HG03575 (cell line): Measurements from ENCODE around the gene ARHGEF4.

Experiments used
- ATAC-seq: cut with Tn5 transposase; IDR thresholded peaks from one replicate; pipeline ENCODE4 v1.9.1; 2021; ENCODE audit not compliant: unreplicated experiment, insufficient number of reproducible peaks, low FRiP score; ENCODE audit errors: extremely low read depth

ARHGEF4 gene

DNA sequence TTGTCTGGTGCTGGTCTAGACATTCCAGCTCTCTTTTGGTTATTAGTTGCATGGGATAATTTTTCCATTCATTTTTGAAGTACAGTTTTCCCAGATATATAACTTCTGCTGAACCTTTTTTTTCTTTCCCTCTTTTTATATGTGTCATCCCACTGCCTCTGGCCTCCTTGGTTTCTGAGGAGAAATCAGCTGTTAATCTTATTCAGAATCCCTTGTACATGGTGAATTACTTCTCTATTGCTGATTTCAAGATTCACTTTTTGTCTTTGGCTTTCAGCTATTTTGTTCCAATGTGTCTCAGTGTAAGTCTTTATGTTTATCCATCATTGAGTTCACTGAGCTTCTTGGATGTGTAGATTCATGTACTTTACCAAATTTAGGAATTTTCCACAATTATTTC, 99.7 kb downstream of the ARHGEF4 start:
- ATAC-seq: no peak

DNA sequence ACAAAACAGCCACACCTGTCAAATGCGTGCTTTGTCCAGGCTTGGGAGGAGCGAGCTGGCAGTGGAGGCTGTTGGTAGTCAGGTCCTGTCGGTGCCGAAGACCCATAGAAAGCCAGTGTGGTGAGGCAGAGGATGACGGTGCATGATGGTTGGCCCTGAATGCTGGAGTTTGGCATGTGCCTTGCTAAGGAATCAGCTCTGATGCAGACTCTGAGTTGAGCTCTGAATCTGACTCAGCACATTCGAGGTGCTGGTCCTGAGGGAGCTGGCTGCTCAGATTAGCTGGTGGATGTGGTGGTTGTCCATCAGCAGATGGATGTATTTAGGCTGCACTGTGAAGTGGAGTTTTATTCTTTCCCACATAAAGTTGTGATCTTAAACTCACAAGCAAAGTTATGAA, 111.3 kb downstream of the ARHGEF4 start:
- ATAC-seq: no peak

DNA sequence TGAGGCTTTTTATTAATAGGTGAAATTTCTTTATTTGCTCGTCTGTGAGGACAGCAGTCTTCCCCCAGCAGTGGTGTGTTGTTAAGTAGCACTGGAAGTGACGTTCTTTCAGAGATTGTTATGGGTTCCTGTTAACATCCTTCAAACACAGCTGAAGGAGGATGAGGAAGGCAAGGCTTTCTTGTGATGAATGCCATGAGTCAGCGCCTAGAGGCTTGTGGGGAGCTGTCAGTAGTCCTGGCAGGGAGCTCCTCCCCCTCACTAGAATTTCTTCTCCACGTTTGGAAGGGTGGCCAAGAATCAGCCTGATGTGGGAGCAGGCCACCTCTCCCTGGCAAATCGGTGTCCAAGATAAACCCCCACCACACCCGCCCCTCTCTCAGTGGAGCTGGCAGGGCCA, 113.2 kb downstream of the ARHGEF4 start:
- no peak for ATAC-seq

DNA sequence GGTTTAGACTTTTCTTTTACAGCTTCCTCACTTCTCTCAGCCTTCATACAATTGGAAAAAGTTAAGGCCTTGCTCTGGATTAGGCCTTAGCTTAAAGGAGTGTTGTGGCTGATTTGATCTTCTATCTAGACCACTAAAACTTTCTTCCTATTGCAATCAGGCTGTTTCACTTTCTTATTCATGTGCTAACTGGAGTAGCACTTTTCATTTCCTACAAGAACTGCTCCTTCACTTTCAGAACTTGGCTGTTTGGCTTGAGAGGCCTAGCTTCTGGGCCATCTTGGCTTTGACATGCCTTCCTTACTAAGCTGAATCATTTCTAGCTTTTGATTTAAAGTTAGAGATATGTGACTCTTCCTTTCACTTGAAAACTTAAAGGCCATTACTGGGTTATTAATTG, 114.3 kb downstream of the ARHGEF4 start:
- no peak for ATAC-seq

DNA sequence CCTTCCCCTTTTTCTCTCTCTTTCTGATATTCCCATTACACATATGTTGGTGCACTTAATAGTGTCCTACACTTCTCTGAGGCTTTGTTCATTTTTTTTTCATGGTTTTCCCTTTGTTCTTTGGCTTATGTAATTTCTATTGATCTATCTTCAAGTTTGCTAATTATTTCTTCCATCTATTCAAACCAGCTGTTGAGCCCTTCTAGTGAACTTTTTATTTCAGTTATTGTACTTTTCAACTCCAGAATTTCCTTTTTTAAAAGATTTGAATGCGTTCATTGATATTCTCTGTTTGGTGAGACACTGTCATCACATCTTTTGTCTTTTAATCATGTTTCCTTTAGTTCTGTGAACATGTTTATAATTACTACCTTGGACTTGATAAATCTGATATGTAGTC, 118.2 kb downstream of the ARHGEF4 start:
- no peak for ATAC-seq

DNA sequence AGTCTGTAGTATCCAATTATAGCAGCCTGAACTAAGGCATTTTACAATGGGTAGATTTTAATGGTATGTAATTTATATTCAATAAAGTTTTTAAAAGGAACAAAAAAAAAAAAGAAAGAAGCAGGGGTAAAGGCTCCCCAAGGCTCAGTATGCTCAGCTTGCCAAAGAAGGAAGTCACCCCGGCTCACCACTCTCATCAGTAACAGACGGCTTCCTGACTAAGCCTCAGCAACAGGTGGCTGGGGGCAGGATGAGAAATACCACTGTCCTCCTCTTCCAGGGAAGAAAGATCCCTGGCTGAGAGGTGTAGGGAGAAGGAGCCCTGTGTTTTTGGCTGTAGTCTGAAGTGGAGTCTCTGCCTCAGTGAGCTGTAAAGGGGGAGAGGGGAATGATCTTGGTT, 121.2 kb downstream of the ARHGEF4 start:
- ATAC-seq: no peak

DNA sequence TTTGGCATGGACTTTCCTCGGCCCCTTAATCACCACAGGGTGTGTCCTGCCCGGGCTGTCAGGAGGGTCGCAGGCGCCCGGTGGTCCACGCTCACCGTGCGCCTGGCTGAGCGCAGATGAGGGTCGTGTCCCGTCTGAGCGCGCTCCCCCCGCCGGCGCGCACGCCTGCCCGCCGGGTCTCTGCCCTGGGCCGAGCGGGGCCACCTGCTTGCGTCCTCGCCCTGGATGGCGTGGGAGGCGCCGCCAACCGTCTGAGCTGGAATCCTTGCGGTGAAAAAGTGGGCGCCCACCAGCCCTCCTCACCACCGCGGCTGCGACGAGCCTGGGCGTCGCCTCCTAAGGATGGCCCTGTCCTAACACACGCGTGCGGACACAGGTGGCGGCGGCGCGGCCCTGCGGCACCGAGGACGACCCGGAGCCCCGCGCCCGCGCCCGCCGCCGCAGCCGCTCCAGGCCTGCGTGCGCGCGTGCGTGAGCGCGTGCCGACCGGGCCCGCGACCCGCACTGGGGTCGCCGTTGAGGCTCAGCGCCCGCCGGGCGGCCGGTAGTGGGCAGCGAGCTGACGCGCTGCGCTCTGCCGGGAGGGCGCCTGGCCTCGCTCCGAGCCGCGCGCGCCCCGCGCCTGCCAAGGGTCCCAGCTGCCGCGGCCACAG, 126.6 kb downstream of the ARHGEF4 start:
- no peak for ATAC-seq

DNA sequence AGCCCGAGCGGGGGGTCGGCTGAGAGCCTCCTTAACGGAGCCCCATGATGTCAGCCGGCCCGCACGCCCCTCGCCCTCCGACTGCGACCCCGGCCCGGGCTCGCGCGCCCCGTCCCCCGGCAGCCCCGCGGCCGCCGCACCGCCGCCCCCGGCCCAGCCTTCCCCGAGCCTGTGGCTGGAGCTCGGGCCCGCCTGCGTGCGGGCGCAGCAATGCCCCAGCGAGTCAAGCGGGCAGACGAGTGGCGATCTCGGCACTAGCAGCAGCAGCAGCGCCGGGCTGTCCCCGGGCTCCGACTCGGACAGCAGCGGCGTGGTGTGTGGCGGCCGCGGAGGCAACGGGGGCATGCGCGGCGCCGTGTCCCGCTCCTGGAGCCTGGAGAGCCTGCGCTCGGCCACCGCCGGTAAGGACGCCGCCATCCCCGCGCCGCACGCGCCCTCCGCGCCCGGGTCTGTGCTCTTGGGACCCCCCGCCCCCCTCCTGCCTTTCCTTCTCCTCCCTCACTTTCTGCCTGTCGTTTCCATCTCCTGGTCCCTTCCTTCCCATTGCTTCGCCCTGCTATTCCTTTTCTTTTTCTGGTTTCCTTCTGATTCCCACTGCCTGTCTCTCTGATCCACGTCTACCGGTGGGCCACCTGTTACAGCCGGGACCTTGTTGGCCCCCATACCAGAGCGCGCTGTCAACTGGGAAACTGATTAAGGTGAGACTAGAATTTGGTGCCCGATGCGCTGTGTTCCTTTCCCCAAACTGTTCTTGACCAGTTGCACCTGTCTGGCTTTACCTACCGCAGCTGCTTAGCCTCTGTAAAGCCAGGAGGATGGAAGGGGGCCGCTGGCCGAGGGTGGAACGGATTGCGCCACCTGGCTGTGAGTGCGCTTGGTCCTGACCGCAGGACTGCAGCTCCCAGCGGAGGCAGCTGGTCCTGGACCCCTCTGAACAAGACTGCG, 127.4 kb downstream of the ARHGEF4 start:
- ATAC-seq: no peak

DNA sequence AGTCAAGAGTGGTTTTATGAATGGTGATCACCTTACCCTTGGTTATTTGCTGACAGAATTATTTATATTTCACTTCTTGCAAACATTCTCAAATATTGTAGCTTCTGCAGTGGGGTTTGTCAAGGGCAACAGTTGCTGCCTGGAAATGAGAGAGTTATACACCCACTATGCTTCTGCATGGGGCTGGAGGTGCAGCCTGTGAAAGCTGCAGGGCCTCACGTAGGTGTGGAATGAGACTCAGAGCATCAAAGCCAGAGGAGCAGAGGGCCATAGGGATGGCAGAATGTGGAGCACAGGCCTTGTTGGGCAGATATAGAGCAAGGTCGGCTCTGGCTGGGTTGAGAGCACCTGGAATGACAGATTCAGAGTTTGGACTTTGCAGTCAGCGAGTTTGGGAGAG, 128.2 kb downstream of the ARHGEF4 start:
- no peak for ATAC-seq

DNA sequence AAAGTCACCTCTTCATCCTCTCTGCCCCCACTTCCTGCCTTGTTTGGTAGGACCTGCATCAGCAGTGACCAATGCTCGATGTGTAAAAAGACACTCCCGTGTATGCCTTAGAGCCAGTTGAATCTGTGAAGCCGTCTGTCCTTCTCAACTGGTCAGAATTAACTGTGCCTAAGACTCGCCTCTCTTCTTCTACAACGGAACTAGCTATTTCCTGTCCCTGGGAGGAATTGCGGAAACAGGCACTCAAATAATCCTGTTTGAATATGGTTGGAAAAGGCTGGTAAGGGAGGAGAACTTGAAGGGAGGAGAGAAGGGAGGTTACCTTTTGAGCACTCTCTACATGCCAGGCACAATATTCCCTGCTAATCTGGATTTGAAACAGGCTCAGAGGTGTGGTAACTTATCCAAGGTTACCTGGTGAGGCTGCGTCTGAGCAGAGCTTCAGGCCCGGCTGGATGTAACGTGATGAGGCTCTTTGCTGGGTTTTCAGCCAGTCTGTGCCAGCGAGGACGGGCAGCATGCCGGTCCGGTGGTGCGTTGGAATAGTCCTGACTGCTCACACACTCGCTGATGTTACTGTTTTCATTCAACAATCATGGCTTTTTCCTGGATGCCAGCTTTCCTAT, 129.5 kb downstream of the ARHGEF4 start:
- ATAC-seq: no peak

DNA sequence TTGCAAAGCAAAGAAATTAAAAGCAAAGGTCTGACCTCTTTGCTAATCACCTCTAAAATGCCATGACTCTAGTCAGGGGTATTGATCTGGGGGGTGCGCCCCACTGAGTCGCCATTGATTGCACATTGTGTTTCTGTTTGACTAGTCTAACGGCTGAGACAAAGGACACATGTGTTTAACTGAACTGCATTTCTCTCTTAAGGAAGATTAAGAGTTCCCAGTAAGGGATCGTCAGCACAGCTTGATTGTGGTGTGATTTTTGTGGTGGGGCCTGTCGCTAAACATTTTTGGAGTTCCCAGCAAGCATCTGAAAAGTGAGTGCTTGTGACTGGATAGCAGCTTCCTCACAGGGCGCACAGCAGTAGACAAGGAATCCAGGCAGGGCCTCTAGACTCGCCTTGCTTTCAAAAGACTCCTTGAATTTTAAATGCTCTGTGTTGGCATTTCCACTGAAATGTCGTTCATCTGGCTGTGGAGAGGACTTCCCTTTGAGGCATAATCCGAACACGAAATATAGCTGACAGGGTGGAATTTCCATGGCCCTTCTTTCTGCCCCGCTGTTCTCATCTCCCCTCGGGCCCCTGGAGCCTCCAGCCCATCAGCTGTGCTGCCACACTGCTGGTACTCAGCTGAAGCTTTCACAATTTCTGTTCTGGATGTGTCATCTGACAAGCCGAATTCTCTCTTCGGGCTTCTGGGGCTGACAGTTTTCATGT, 130.2 kb downstream of the ARHGEF4 start:
- no peak for ATAC-seq

DNA sequence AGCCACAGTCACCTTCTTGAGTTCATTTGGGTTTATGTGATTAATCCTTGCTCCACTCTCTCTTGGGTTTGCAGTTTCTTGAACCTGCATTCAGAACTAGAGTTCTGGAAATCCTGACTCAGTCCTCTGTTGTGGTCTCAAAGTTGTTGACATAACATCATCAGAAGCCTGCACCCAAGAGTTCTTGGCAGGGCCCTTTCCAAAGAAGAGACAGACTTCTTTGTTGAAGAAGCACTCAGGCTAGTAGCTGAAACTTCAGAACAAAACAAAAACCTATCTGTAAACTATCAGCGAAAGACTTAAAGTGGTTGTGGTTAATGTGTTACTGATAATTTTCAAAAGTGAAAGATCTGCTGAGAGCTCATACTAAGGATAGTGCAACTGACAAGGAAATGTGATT, 135.7 kb downstream of the ARHGEF4 start:
- no peak for ATAC-seq

DNA sequence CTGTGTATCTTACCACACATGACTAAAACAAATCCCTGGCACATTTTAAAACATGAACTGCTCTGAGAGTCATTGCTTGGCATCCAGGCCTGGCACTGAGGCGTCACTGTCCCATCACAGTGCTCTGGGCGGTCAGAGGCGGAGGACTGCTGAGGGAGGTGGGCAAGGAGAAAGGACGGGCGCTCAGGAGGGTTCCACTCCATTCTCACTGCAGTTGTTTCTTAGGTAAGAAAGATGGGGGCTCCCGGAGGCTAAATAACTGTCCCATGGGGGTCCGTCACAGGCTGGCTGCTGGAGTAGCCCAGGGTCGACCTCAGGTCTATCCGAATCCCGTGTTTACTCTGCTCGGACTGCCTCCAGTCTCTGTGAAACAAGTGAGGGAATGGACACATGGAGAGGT, 139.0 kb downstream of the ARHGEF4 start:
- no peak for ATAC-seq

DNA sequence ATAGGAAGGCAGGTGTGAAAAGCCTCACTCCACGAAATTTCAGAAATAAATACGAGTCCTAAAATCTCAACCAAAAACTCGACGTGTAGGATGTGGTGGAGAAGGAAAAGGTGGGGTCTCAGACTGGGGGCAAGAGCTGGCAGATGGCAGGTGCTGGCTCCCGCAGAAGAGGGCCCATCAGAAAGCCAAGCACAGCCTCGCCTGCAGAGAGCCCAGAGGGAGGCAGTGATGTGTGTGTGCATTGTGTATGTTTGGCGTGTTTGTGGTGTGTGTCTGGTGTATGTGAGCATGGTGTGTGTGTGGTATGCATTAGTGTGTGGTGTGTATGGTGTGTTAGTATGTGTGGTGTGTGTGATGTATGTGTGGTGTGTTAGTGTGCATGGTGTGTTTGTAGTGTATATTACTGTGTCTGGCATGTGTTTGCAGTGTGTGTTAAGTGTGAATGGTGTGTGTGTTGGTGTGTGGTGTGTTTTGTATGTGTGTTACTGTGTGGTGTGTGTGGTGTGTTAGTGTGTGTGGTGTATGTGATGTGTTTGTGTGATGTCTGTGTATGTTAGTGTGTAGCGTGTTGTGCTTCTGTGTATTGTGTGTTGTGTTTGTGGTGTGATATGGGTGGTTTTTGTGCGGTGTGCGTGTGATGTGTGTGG, 140.0 kb downstream of the ARHGEF4 start:
- ATAC-seq: no peak

DNA sequence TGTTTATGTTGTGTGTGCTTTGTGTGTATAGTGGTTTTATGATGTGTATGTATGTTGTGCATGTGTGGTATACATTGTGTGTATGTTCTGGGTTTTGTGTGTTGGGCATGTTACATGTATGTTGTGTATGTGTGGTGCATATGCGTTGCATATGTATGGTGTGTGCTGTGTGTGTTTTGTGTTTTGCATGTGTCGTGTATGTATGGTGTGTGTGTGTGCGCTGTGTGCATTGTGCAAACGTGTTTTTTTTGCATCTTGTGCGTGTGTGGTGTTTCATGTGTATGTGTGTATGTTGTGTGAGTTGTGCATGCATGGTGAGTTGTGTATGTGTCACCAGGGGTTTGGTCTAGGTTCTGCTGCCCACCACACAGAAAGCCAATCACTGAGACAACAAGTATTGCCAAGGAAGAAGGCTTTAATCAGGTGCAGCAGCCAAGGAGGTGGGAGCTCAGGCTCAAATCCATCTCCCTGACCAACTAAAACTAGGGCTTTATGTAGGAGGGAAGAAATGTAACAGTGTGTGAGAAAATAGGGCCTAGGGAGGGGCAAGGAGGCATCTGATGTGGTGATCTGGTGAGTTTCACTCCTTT, 140.8 kb downstream of the ARHGEF4 start:
- ATAC-seq: no peak

DNA sequence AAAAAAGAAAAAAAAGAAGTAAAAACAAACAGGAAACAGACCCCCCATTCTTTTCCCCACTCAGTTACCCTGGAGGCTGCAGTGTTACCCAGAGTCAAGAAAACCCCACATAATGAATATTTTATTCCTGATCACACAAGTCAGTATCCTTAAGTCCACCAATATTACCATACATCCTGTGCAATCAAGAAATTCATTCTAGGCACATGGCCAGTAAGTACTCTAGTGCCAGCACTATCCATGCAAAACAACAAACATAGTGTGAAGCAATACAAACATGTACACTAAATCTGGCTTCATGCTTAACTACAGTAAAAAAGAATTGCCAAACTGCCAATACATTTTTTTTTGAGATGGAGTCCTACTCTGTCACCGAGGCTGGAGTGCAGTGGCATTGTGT, 145.0 kb downstream of the ARHGEF4 start:
- no peak for ATAC-seq

DNA sequence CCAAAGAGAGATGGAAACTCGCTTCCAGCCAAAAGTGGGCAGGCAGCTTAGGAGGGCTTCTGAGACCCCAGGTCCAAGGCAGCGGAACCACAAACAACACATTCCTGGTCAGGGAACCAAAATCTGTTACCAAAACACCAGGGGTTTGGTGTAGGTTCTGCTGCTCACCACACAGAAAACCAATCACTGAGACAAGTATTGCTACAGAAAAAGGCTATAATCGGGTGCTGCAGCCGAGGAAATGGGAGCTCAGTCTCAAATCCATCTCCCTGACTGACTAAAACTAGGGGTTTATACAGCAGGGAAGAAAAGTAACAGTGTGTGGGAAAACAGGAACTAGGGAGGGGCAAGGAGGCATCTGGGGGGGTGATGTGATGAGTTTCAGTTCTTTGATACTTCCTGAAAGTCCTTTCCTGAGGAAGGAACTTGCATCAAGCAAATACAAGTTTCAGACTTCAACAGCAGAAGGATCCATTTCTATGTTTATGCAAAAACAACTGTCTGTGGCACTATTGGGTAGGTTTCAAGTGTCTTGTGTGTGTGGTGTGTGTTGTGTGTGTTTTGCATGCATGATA, 148.6 kb downstream of the ARHGEF4 start:
- ATAC-seq: no peak
